Neuronal stem cell (in vitro differentiated cells): Measurements from ENCODE around the gene SNX5.

Experiments
- DNase-seq: peaks from one replicate; pipeline ENCODE4 v3.0.0-alpha.2; 2013; ENCODE audit warnings: low spot score
- H2AFZ ChIP-seq: one replicate; pipeline ENCODE4 v1.6.1; 2013; ENCODE audit warnings: mild to moderate bottlenecking, low read length, inconsistent platforms
- H2AK5ac ChIP-seq: 2 replicates; pipeline ENCODE4 v1.6.1; 2013; ENCODE audit warnings: low read depth, mild to moderate bottlenecking, inconsistent platforms, low read length, moderate library complexity, mixed read lengths
- H2BK120ac ChIP-seq: 2 replicates; pipeline ENCODE4 v1.6.1; 2013; ENCODE audit warnings: low read depth, mild to moderate bottlenecking, inconsistent platforms, low read length, moderate library complexity, mixed read lengths
- H2BK12ac ChIP-seq: one replicate; pipeline ENCODE4 v1.6.1; 2013; ENCODE audit warnings: low read length, inconsistent platforms
- H2BK15ac ChIP-seq: 2 replicates; pipeline ENCODE4 v1.6.1; 2013; ENCODE audit warnings: mild to moderate bottlenecking, low read length, inconsistent platforms, mixed read lengths
- H2BK5ac ChIP-seq: one replicate; pipeline ENCODE4 v1.6.1; 2013; ENCODE audit warnings: inconsistent platforms, mild to moderate bottlenecking, low read length, moderate library complexity
- H3K14ac ChIP-seq: one replicate; pipeline ENCODE4 v1.6.1; 2013; ENCODE audit warnings: low read length, inconsistent platforms
- H3K18ac ChIP-seq: 2 replicates; pipeline ENCODE4 v1.6.1; 2013; ENCODE audit warnings: low read length, inconsistent platforms
- H3K23ac ChIP-seq: 2 replicates; pipeline ENCODE4 v1.6.1; 2013; ENCODE audit warnings: low read depth, mild to moderate bottlenecking, mixed read lengths, low read length, inconsistent platforms; ENCODE audit not compliant: poor library complexity
- H3K27ac ChIP-seq: replicated peaks from 3 replicates; pipeline ENCODE4 v1.5.1; 2013; ENCODE audit warnings: low read length, inconsistent platforms
- H3K27me3 ChIP-seq, 3 experiments: 2 replicates each; pipeline ENCODE4 v1.6.1; 2013; ENCODE audit warnings: low read length in 3 of 3, mild to moderate bottlenecking in 2 of 3, inconsistent platforms in 1 of 3, low read depth in 1 of 3, mixed read lengths in 1 of 3, moderate library complexity in 1 of 3; ENCODE audit not compliant: control insufficient read depth in 3 of 3, insufficient read depth in 3 of 3
- H3K36me3 ChIP-seq, 2 donors: replicated peaks in 1 of 2; 2 replicates each; pipeline ENCODE4 v1.6.1; 2013; ENCODE audit warnings: low read length in 2 of 2; ENCODE audit not compliant: control insufficient read depth in 2 of 2, insufficient read depth in 2 of 2
- H3K4ac ChIP-seq: 2 replicates; pipeline ENCODE4 v1.6.1; 2013; ENCODE audit warnings: inconsistent platforms, mild to moderate bottlenecking, low read length, moderate library complexity
- H3K4me1 ChIP-seq, 2 donors: 1 replicate in 1 of 2; 2 replicates in 1 of 2; pipeline ENCODE4 v1.6.1; 2013; ENCODE audit warnings: low read length in 2 of 2, low read depth in 1 of 2; ENCODE audit not compliant: control insufficient read depth in 2 of 2, insufficient read depth in 1 of 2
- H3K4me2 ChIP-seq: one replicate; pipeline ENCODE4 v1.6.1; 2013; ENCODE audit warnings: mild to moderate bottlenecking, low read length, inconsistent platforms; ENCODE audit not compliant: insufficient read depth, poor library complexity, severe bottlenecking
- H3K4me3 ChIP-seq, 2 donors: 2 replicates each; pipeline ENCODE4 v1.5.1; 2013; ENCODE audit warnings: low read length in 2 of 2, mild to moderate bottlenecking in 2 of 2, inconsistent platforms in 1 of 2, moderate library complexity in 1 of 2
- H3K79me1 ChIP-seq: one replicate; pipeline ENCODE4 v1.6.1; 2013; ENCODE audit warnings: low read depth, mild to moderate bottlenecking, inconsistent platforms, low read length, moderate library complexity
- H3K9ac ChIP-seq: one replicate; pipeline ENCODE4 v1.6.1; 2013; ENCODE audit warnings: mild to moderate bottlenecking, low read depth, low read length, inconsistent platforms; ENCODE audit not compliant: poor library complexity
- H3K9me3 ChIP-seq, 2 donors: replicated peaks in 1 of 2; 2 replicates each; pipeline versions ENCODE3 to v1.6.1; 2013; ENCODE audit warnings: low read length in 2 of 2, mild to moderate bottlenecking in 2 of 2, inconsistent platforms in 1 of 2, low read depth in 1 of 2, mixed read lengths in 1 of 2, moderate library complexity in 1 of 2; ENCODE audit not compliant: control insufficient read depth in 2 of 2, insufficient read depth in 1 of 2
- H4K8ac ChIP-seq: one replicate; pipeline ENCODE4 v1.6.1; 2013; ENCODE audit warnings: low read depth, mild to moderate bottlenecking, inconsistent platforms, low read length, moderate library complexity
- H4K91ac ChIP-seq: one replicate; pipeline ENCODE4 v1.6.1; 2013; ENCODE audit warnings: low read length, low read depth, mild to moderate bottlenecking, inconsistent platforms; ENCODE audit not compliant: poor library complexity
- WGBS, 2 donors: extraction: QIAGEN DNeasy Blood & Tissue Kit; methylation state at CpG; one replicate each; pipeline ENCODE4 v1.1.7; 2013; ENCODE audit warnings: missing lambda C conversion rate in 2 of 2, mixed read lengths in 1 of 2; ENCODE audit not compliant: insufficient read length in 2 of 2, insufficient replicate concordance in 1 of 2; ENCODE audit errors: extremely low coverage in 2 of 2; 5-methylcytosine and 5-hydroxymethylcytosine counted together

Gene SNX5

GRCh38 chr20:17917832-17918618 is 50.6 kb downstream of the SNX5 start:
- Histone ChIP-seq H2BK15ac (no peak overlapping the region), H2AK5ac (no peak overlapping the region), H3K4me1 (no peaks in the 10 kb centered on the region), H3K9ac (no peak overlapping the region), H3K18ac (no peak overlapping the region), H2BK12ac (no peak overlapping the region), H3K4me2 (no peak overlapping the region), H3K9me3 (no peaks in the 10 kb centered on the region), H3K14ac (no peak overlapping the region), H4K8ac (no peak overlapping the region), H2BK120ac (no peak overlapping the region), H2AFZ (no peak overlapping the region), H2BK5ac (no peak overlapping the region), H4K91ac (no peak overlapping the region), H3K27ac (no peak overlapping the region), H3K4me3 (no peak overlapping the region), H3K79me1 (no peaks in the 10 kb centered on the region), H3K4ac (no peak overlapping the region), H3K27me3 (no peaks in the 10 kb centered on the region), H3K23ac (no peak overlapping the region), H3K36me3 (no peaks in the 10 kb centered on the region)
- WGBS, 2 donors = no CpG with 5 or more reads among the region's 7 CpGs
- DNase-seq = no peak

GRCh38 chr20:17916433-17916891 is 52.1 kb downstream of the SNX5 start:
- no peak overlapping the region for H3K14ac ChIP-seq
- H2AK5ac ChIP-seq = no peak overlapping the region
- no peaks in the 10 kb centered on the region for H3K4me1 ChIP-seq
- no peak overlapping the region for H3K4me3 ChIP-seq
- H2BK12ac ChIP-seq = no peak overlapping the region
- no peaks in the 10 kb centered on the region for H3K79me1 ChIP-seq
- H2AFZ ChIP-seq = no peak overlapping the region
- no peak overlapping the region for H2BK5ac ChIP-seq
- no peak overlapping the region for H4K91ac ChIP-seq
- DNase-seq = no peak
- H2BK120ac ChIP-seq = no peak overlapping the region
- no peak overlapping the region for H3K18ac ChIP-seq
- no peak overlapping the region for H3K23ac ChIP-seq
- no peak overlapping the region for H4K8ac ChIP-seq
- no peak overlapping the region for H3K9ac ChIP-seq
- no peak overlapping the region for H3K4ac ChIP-seq
- peaks cover 0 to 3% of the 10 kb centered on the region in 2 donors for H3K9me3 ChIP-seq
- H3K36me3 ChIP-seq = no peaks in the 10 kb centered on the region
- H2BK15ac ChIP-seq = no peak overlapping the region
- no peak overlapping the region for H3K27ac ChIP-seq
- no peak overlapping the region for H3K4me2 ChIP-seq
- WGBS, 2 donors = no CpG with 5 or more reads among the region's 3 CpGs
- H3K27me3 ChIP-seq = no peaks in the 10 kb centered on the region

DNA sequence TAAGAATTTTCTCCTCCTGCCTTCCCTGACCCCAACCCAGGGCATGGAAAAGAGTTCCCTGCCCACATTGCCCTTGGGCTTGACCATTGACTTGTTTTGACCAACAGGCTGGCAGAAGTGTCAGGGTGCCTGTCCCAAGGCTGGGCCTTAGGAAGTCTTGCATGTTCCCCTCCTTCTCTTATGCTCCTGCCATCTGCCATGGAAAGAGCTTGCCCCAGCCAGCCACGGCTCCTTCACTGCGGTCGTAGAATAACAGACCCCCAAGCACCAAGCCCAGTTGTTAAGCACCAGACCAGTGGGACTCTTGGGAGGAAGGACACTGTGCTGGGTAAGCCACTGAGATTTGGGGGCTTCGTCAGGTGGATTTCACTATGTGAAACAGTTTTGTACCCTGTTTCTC is 53.6 kb downstream of the SNX5 start:
- Histone ChIP-seq H3K27ac (no peak overlapping the region), H2AFZ (no peak overlapping the region), H3K4me1 (peaks cover under 1 to 5% of the 10 kb centered on the region in 2 donors), H3K9me3 (peaks cover 0 to 3% of the 10 kb centered on the region in 2 donors), H2BK12ac (no peak overlapping the region), H2BK15ac (no peak overlapping the region), H3K4me3 (no peak overlapping the region), H3K4me2 (no peak overlapping the region), H4K91ac (no peak overlapping the region), H3K23ac (no peak overlapping the region), H3K9ac (no peak overlapping the region), H4K8ac (no peak overlapping the region), H3K36me3 (no peaks in the 10 kb centered on the region), H3K4ac (no peak overlapping the region), H3K27me3 (no peaks in the 10 kb centered on the region), H3K79me1 (no peaks in the 10 kb centered on the region), H3K18ac (no peak overlapping the region), H3K14ac (no peak overlapping the region), H2BK120ac (no peak overlapping the region), H2BK5ac (no peak overlapping the region), H2AK5ac (no peak overlapping the region)
- WGBS, 2 donors = no CpG with 5 or more reads among the region's 4 CpGs
- no peak for DNase-seq

DNA sequence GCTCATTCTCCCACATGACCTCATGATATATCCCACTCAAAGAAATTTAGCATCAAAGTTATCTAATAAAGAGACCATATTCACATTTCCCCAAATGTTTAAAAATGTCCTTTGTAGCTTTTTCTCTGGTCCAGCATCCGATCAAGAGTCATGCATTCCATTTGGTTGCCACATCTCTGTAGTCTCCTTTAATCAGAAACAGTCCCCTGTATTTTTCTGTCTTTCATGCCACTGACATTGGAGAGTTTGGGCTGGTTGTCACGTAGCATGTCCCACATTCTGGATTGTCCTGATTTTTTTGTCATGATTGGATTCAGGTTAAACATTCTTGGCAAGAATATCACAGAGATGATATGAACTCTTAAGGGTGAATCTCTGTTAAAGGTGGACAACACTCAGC is 55.7 kb downstream of the SNX5 start:
- no CpG with 5 or more reads among the region's 2 CpGs for whole genome bisulfite sequencing, 2 donors
- Histone ChIP-seq H2AK5ac (no peak overlapping the region), H3K9ac (no peak overlapping the region), H2BK15ac (no peak overlapping the region), H3K4ac (no peak overlapping the region), H3K23ac (no peak overlapping the region), H2AFZ (no peak overlapping the region), H2BK12ac (no peak overlapping the region), H3K18ac (no peak overlapping the region), H3K79me1 (no peaks in the 10 kb centered on the region), H3K4me3 (no peak overlapping the region), H3K9me3 (peaks cover 0 to 3% of the 10 kb centered on the region in 2 donors), H4K8ac (no peak overlapping the region), H3K27me3 (no peaks in the 10 kb centered on the region), H3K36me3 (no peaks in the 10 kb centered on the region), H3K27ac (no peak overlapping the region), H3K14ac (no peak overlapping the region), H3K4me2 (no peak overlapping the region), H2BK5ac (no peak overlapping the region), H4K91ac (no peak overlapping the region), H3K4me1 (peaks cover 4 to 12% of the 10 kb centered on the region in 2 donors), H2BK120ac (no peak overlapping the region)
- no peak for DNase-seq
